H9 (cell line): ENCODE results near the gene NHSL2. TPM values are rescaled to one million over a fixed set of nuclear protein-coding genes. Genes with fewer than 3 reads are reported as not detected.

ENCODE experiments used
- DNase-seq: peaks from one replicate; pipeline ENCODE4 v3.0.0-alpha.2; 2017
- H2AFZ ChIP-seq: one replicate; pipeline ENCODE4 v1.6.1; 2013; ENCODE audit warnings: mild to moderate bottlenecking, low read length, control low read depth, moderate library complexity
- H2AK5ac ChIP-seq: 2 replicates; pipeline ENCODE4 v1.6.1; 2013; ENCODE audit warnings: low read length, control low read depth, mixed read lengths; ENCODE audit not compliant: insufficient read length
- H2BK120ac ChIP-seq: one replicate; pipeline ENCODE4 v1.6.1; 2013; ENCODE audit warnings: low read depth, mild to moderate bottlenecking, low read length, control low read depth, inconsistent platforms; ENCODE audit not compliant: poor library complexity, severe bottlenecking
- H2BK12ac ChIP-seq: 2 replicates; pipeline ENCODE4 v1.6.1; 2013; ENCODE audit warnings: low read length, control low read depth, mixed read lengths, low read depth; ENCODE audit not compliant: insufficient read length
- H2BK15ac ChIP-seq: 2 replicates; pipeline ENCODE4 v1.6.1; 2013; ENCODE audit warnings: low read depth, low read length, control low read depth
- H2BK20ac ChIP-seq: one replicate; pipeline ENCODE4 v1.6.1; 2013; ENCODE audit warnings: low read depth, mild to moderate bottlenecking, low read length, control low read depth, inconsistent platforms; ENCODE audit not compliant: poor library complexity, severe bottlenecking
- H2BK5ac ChIP-seq: 2 replicates; pipeline ENCODE4 v1.6.1; 2013; ENCODE audit warnings: low read length, control low read depth, mixed read lengths; ENCODE audit not compliant: insufficient read length
- H3K14ac ChIP-seq: 2 replicates; pipeline ENCODE4 v1.6.1; 2013; ENCODE audit warnings: low read length, control low read depth; ENCODE audit not compliant: insufficient read depth
- H3K18ac ChIP-seq: 2 replicates; pipeline ENCODE4 v1.6.1; 2013; ENCODE audit warnings: low read depth, mild to moderate bottlenecking, mixed read lengths, low read length, control low read depth; ENCODE audit not compliant: insufficient read length
- H3K23ac ChIP-seq: 2 replicates; pipeline ENCODE4 v1.6.1; 2013; ENCODE audit warnings: low read length, control low read depth, mixed read lengths, low read depth; ENCODE audit not compliant: insufficient read length
- H3K23me2 ChIP-seq: 2 replicates; pipeline ENCODE4 v1.6.1; 2013; ENCODE audit warnings: low read depth, mild to moderate bottlenecking, mixed read lengths, low read length, control low read depth; ENCODE audit not compliant: insufficient read length, poor library complexity, severe bottlenecking
- H3K27ac ChIP-seq: 2 replicates; pipeline ENCODE4 v1.5.1; 2013; ENCODE audit warnings: low read length, control low read depth, mixed read lengths, low read depth; ENCODE audit not compliant: insufficient read length
- H3K27me3 ChIP-seq: 2 replicates; pipeline ENCODE4 v1.6.1; 2013; ENCODE audit warnings: low read length, control low read depth, inconsistent platforms; ENCODE audit not compliant: insufficient read depth
- H3K4ac ChIP-seq: 2 replicates; pipeline ENCODE4 v1.6.1; 2013; ENCODE audit warnings: low read depth, mild to moderate bottlenecking, control low read depth, inconsistent platforms, low read length, moderate library complexity
- H3K4me1 ChIP-seq: 2 replicates; pipeline ENCODE4 v1.6.1; 2013; ENCODE audit warnings: low read length, control low read depth, inconsistent platforms; ENCODE audit not compliant: insufficient read depth
- H3K4me2 ChIP-seq: 2 replicates; pipeline ENCODE4 v1.6.1; 2013; ENCODE audit warnings: low read length, control low read depth, mixed read lengths; ENCODE audit not compliant: insufficient read length, insufficient read depth
- H3K56ac ChIP-seq: 2 replicates; pipeline ENCODE4 v1.6.1; 2013; ENCODE audit warnings: low read depth, mild to moderate bottlenecking, mixed read lengths, low read length, control low read depth; ENCODE audit not compliant: insufficient read length
- H3K79me1 ChIP-seq: 2 replicates; pipeline ENCODE4 v1.6.1; 2013; ENCODE audit warnings: low read depth, mild to moderate bottlenecking, moderate library complexity, low read length, control low read depth, inconsistent platforms; ENCODE audit not compliant: insufficient read depth, poor library complexity, severe bottlenecking
- H3K79me2 ChIP-seq: 2 replicates; pipeline ENCODE4 v1.6.1; 2013; ENCODE audit warnings: low read length, control low read depth, inconsistent platforms; ENCODE audit not compliant: insufficient read depth
- H3K9ac ChIP-seq: 2 replicates; pipeline ENCODE4 v1.6.1; 2013; ENCODE audit warnings: low read length, control low read depth, mixed read lengths; ENCODE audit not compliant: insufficient read length; ENCODE audit errors: extremely low read depth
- H3K9me3 ChIP-seq: one replicate; pipeline ENCODE4 v1.6.1; 2013; ENCODE audit warnings: low read depth, low read length, inconsistent platforms; ENCODE audit not compliant: control insufficient read depth
- H3T11ph ChIP-seq: one replicate; pipeline ENCODE4 v1.6.1; 2013; ENCODE audit warnings: mild to moderate bottlenecking, low read length, control low read depth, inconsistent platforms
- H4K20me1 ChIP-seq: one replicate; pipeline ENCODE4 v1.6.1; 2013; ENCODE audit not compliant: control insufficient read depth, insufficient read length, insufficient read depth
- H4K5ac ChIP-seq: 2 replicates; pipeline ENCODE4 v1.6.1; 2013; ENCODE audit warnings: low read depth, mild to moderate bottlenecking, mixed read lengths, low read length, control low read depth; ENCODE audit not compliant: insufficient read length
- H4K8ac ChIP-seq: replicated peaks from 2 replicates; pipeline ENCODE4 v1.6.1; 2013; ENCODE audit warnings: low read length, control low read depth, mixed read lengths, low read depth; ENCODE audit not compliant: insufficient read length
- H4K91ac ChIP-seq: 2 replicates; pipeline ENCODE4 v1.6.1; 2013; ENCODE audit warnings: low read depth, mild to moderate bottlenecking, moderate library complexity, mixed read lengths, low read length, control low read depth; ENCODE audit not compliant: insufficient read length
- H3K27ac Mint-ChIP-seq, 3 experiments: 2 replicates in 2 of 3; 3 replicates in 1 of 3; pipeline ENCODE4 v1.8.0; 2020 to 2021; ENCODE audit warnings: mixed read lengths in 3 of 3, mild to moderate bottlenecking in 1 of 3, moderate library complexity in 1 of 3
- H3K27me3 Mint-ChIP-seq: 2 replicates; pipeline ENCODE4 v1.8.0; 2021; ENCODE audit warnings: low read depth, mild to moderate bottlenecking, moderate library complexity, mixed read lengths
- H3K36me3 Mint-ChIP-seq, 3 experiments: 2 replicates in 2 of 3; 3 replicates in 1 of 3; pipeline ENCODE4 v1.8.0; 2020 to 2021; ENCODE audit warnings: low read depth in 3 of 3, mixed read lengths in 3 of 3; ENCODE audit not compliant: insufficient read depth in 1 of 3
- H3K4me1 Mint-ChIP-seq, 2 experiments: 2 replicates each; pipeline ENCODE4 v1.8.0; 2020; ENCODE audit warnings: mixed read lengths in 2 of 2
- H3K4me3 Mint-ChIP-seq, 2 experiments: 2 replicates in 1 of 2; 3 replicates in 1 of 2; pipeline ENCODE4 v1.8.0; 2020 to 2021; ENCODE audit warnings: mild to moderate bottlenecking in 2 of 2, mixed read lengths in 2 of 2, moderate library complexity in 1 of 2
- H3K9me3 Mint-ChIP-seq, 2 experiments: 2 replicates in 1 of 2; 3 replicates in 1 of 2; pipeline ENCODE4 v1.8.0; 2020; ENCODE audit warnings: mild to moderate bottlenecking in 2 of 2, mixed read lengths in 2 of 2, moderate library complexity in 1 of 2
- CTCF ChIP-seq: fragments of 200-600 bp; sonication (generic); conservative IDR thresholded peaks from 3 replicates; pipeline ENCODE4 v1.8.0; 2021; ENCODE audit warnings: antibody characterized with exemption, mild to moderate bottlenecking
- WGBS: extraction: QIAGEN DNeasy Blood & Tissue Kit; methylation state at CpG from one replicate; pipeline ENCODE4 v1.1.7; 2013; ENCODE audit warnings: missing lambda C conversion rate, low lambda C conversion rate, mixed read lengths; ENCODE audit not compliant: insufficient read length; ENCODE audit errors: extremely low coverage; 5-methylcytosine and 5-hydroxymethylcytosine counted together
- total RNA-seq: library from RNA; stranded (reverse); gene quantifications from 2 replicates; pipeline ENCODE4 v1.2.1, GENCODE V29; 2021

NHSL2 gene
- total RNA-seq, 1 experiment from 2014 or later = 6.4 TPM

DNA sequence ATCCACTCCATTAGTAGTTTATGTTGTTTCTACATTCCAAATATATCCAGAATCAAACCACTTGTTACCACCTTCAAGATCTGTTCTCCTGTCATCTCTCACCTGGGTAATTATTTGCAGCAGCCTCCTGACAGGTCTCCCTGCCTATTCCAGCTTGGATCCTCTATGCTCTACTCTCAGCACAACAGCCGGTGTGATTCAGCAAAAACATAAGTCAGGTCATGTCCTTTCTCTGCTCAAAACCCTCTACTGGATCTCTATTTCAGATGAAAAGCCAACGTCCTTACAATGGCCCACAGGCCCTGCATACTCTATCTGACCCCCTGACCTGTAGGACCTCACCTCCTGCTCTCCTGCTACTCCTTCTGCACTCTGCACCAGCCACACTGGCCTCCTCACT is 84.5 kb downstream of the NHSL2 start:
- no CpG with 5 or more reads among the region's 2 CpGs for WGBS
- peaks cover 65 to 78% of the 10 kb centered on the region in 2 experiments for H3K4me1 Mint-ChIP-seq
- no peak overlapping the region for H4K5ac ChIP-seq

More for the DNA sequence above, 84.5 kb downstream of the NHSL2 start:
- no peak overlapping the region for H3K27ac Mint-ChIP-seq
- Histone ChIP-seq H2BK15ac (no peak overlapping the region), H3K56ac (no peak overlapping the region), H2BK20ac (no peak overlapping the region), H3K4ac (no peak overlapping the region), H2BK5ac (no peak overlapping the region), H3K23me2 (no peaks in the 10 kb centered on the region), H2AK5ac (no peak overlapping the region), H4K91ac (no peak overlapping the region), H3T11ph (no peak overlapping the region), H3K79me1 (no peaks in the 10 kb centered on the region), H3K27me3 (no peaks in the 10 kb centered on the region), H3K4me2 (no peak overlapping the region), H3K27ac (no peak overlapping the region), H3K14ac (no peak overlapping the region), H2AFZ (no peak overlapping the region), H4K8ac (no peak overlapping the region), H4K20me1 (no peaks in the 10 kb centered on the region), H3K18ac (no peak overlapping the region), H3K23ac (no peak overlapping the region), H3K79me2 (no peaks in the 10 kb centered on the region), H3K4me1 (peaks cover 6% of the 10 kb centered on the region; the same call in 1 of the 2 replicates), H2BK120ac (no peak overlapping the region), H2BK12ac (no peak overlapping the region), H3K9ac (no peak overlapping the region), H3K9me3 (peaks cover 48% of the 10 kb centered on the region)
- peaks cover 74 to 85% of the 10 kb centered on the region in 2 experiments for H3K9me3 Mint-ChIP-seq
- peaks cover 7 to 15% (median 14%) of the 10 kb centered on the region in 3 experiments; a peak in 6 of 7 replicates for H3K36me3 Mint-ChIP-seq
- H3K27me3 Mint-ChIP-seq = peaks cover 9% of the 10 kb centered on the region
- DNase-seq = no peak
- no peak for TF ChIP-seq CTCF
- H3K4me3 Mint-ChIP-seq = no peak overlapping the region; a peak in 1 of 5 replicates
